ENCODE measurements around the gene IRS2.

IRS2 gene

DNA sequence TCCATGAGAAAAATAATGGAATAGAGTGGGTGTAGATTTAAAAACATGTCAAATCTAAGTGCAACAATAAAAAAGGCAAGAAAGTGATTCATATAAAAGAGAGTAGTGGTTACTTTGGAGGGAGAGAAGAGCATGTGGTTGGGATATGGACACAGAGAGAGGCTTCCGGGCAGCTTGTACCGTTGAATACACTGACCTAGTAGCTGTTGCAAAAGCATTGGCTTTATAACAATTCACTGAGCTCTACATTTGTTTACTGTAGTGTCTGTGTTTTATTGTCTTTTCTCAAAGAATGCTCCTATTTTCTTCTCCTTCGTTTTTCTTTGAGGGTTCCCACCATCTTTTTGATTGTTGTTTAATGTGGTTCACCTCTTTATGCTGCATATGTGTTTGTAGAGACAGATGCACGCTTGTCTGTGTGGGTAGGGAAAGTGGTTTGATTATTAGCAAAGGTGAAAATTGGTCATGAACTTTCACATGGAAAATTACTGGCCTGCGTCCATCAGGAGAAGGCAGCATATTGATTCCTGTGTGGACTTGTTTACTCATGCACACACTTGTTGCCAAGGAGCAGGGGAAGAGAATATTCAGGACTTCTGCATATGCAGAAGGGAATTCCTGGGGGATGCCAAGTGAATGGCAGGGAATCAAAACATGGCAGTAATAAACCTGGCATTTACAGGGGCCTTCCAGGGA lies 29.9 kb upstream of the IRS2 start:
- TF ChIP-seq, protein P1, sequence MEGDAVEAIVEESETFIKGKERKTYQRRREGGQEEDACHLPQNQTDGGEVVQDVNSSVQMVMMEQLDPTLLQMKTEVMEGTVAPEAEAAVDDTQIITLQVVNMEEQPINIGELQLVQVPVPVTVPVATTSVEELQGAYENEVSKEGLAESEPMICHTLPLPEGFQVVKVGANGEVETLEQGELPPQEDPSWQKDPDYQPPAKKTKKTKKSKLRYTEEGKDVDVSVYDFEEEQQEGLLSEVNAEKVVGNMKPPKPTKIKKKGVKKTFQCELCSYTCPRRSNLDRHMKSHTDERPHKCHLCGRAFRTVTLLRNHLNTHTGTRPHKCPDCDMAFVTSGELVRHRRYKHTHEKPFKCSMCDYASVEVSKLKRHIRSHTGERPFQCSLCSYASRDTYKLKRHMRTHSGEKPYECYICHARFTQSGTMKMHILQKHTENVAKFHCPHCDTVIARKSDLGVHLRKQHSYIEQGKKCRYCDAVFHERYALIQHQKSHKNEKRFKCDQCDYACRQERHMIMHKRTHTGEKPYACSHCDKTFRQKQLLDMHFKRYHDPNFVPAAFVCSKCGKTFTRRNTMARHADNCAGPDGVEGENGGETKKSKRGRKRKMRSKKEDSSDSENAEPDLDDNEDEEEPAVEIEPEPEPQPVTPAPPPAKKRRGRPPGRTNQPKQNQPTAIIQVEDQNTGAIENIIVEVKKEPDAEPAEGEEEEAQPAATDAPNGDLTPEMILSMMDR (IDR thresholded peaks at IDR 0.05; ENCODE audit: low read depth, low read length, missing control alignments) = no peak
- in situ Hi-C loops (cut with HindIII; ENCODE audit: low pct_ligation_motif_present, low sequenced_read_pairs) = no loop called here
- H3K27me3 ChIP-seq (replicated peaks) = no peaks in the 10 kb centered on the region
- H3K27ac ChIP-seq = no peak overlapping the region
- no peak for DNase-seq
- H3K4me3 ChIP-seq (ENCODE audit: low read depth, low read length) = no peak overlapping the region
- H3K36me3 ChIP-seq (replicated peaks) = no peaks in the 10 kb centered on the region

DNA sequence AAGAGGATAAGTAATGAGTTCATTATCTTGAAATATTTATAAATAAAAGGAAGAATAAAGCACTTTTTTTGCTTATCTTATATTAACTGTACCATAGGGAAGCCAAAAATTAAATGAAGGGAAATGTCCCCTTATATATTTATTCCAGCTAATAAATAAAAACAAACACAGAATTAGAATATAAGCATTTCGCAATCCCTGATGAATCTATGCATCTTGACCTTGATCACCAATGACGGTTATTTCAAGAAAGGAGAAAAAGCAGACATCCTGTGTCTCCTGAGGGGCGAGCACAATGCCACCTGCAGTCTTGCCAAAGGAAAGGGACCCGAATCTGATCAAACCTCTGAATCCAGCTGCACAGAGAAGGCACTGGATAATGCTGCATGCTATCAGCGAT lies 29.3 kb upstream of the IRS2 start:
- H3K4me3 ChIP-seq (ENCODE audit: low read depth, low read length) = no peak overlapping the region
- TF ChIP-seq, protein P1 (IDR thresholded peaks at IDR 0.05; ENCODE audit: low read depth, low read length, missing control alignments) = no peak
- in situ Hi-C loops (cut with HindIII; ENCODE audit: low pct_ligation_motif_present, low sequenced_read_pairs) = no loop called here

DNA sequence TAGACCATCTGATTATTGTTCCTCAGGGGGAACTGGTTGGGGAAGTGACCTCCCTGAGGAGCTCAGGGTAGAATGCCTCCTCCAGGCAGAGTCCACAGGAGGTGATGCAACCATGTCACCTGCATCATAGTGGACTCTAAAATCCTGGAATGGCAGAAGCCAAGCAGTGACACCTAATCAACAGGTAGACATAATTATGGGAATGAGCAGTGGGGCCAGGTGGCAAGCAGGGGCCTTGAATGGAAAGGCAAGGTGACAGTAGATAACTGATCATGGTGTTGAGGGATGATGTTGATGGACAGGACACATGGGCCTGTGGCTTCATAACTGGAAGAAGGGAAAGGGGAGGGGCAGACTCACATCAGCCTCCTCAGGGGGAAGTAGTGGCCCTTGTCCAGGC lies 27.3 kb upstream of the IRS2 start:
- Histone ChIP-seq H3K27ac (no peak overlapping the region), H3K36me3 (replicated peaks) (no peaks in the 10 kb centered on the region), H3K4me3 (ENCODE audit: low read depth, low read length) (no peak overlapping the region), H3K27me3 (replicated peaks) (no peaks in the 10 kb centered on the region)
- in situ Hi-C loops (cut with HindIII; ENCODE audit: low pct_ligation_motif_present, low sequenced_read_pairs) = no loop called here
- no peak for DNase-seq
- TF ChIP-seq, protein P1 (IDR thresholded peaks at IDR 0.05; ENCODE audit: low read depth, low read length, missing control alignments) = no peak

More for the DNA sequence above, 29.3 kb upstream of the IRS2 start:
- Histone ChIP-seq H3K36me3 (replicated peaks) (no peaks in the 10 kb centered on the region), H3K27ac (no peak overlapping the region), H3K27me3 (replicated peaks) (no peaks in the 10 kb centered on the region)
- DNase-seq = no peak

DNA sequence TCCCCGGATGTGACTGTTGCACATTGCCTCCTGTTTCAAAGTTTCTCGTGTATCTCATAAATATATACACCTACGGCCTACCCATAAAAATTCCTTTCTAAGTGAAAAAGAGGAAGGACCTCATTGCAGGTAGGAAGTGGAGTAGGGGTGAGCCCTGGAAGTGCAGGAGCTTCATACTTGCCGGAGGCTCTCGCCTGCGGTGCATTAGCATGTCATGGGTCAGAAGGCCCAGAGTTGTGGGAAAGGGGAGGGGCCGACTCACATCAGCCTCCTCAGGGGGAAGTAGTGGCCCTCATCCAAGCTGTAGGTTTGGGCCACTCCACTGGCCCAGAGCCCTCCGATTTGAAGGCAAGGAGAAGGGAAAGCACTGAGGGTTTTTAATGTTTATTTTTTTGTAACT lies 26.0 kb upstream of the IRS2 start:
- Histone ChIP-seq H3K27ac (no peak overlapping the region), H3K4me3 (ENCODE audit: low read depth, low read length) (no peak overlapping the region), H3K27me3 (replicated peaks) (no peaks in the 10 kb centered on the region), H3K36me3 (replicated peaks) (no peaks in the 10 kb centered on the region)
- in situ Hi-C loops (cut with HindIII; ENCODE audit: low pct_ligation_motif_present, low sequenced_read_pairs) = no loop called here
- DNase-seq = no peak
- TF ChIP-seq, protein P1 (IDR thresholded peaks at IDR 0.05; ENCODE audit: low read depth, low read length, missing control alignments) = no peak

DNA sequence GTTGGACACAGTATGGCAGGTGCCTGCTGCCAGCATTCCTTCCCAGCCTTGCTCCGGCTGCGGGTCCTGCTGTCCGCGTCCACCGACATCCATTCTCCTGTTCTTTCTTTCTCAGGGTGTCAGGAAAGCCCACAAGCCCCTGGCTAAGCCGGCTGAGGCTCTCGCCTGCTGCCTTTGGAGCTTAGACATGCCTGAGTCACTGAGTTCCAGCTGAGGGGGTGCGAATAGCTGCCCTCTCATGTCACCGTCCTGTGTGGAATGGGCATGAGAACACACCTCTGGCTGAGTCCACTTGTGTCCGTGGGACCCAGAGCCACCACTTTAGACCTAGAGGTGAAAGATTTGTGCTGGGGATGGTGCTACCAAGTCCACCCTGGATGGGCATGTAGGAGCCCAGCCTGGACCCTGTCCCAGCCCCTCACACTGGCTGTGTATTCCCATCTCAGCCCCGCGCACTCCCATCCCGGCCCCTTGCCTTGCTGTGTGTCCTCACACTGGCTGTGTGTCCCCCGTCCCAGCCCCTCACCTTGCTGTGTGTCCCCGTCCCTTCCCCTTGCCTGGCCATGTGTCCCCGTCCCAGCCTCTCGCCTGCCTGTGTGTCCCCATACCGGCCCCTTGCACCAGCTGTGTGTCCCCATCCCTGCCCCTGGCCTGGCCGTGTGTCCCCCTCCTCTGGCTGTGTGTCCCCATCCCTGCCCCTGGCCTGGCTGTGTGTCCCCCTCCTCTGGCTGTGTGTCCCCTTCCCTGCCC lies 24.6 kb upstream of the IRS2 start:
- no peak for DNase-seq
- TF ChIP-seq, protein P1 (IDR thresholded peaks at IDR 0.05; ENCODE audit: low read depth, low read length, missing control alignments) = no peak
- H3K27ac ChIP-seq = no peak overlapping the region
- in situ Hi-C loops (cut with HindIII; ENCODE audit: low pct_ligation_motif_present, low sequenced_read_pairs) = no loop called here
- H3K4me3 ChIP-seq (ENCODE audit: low read depth, low read length) = no peak overlapping the region
- H3K27me3 ChIP-seq (replicated peaks) = no peaks in the 10 kb centered on the region
- H3K36me3 ChIP-seq (replicated peaks) = no peaks in the 10 kb centered on the region

Data from brain microvascular endothelial cell (primary cell).